ENCODE measurements around the gene PLCH1.

The PLCH1 gene

GRCh38 chr3:155744010-155744625 lies 753 bp downstream of the PLCH1 start:
- peak in 1 of 2 donors; percentile 33 for DNase-seq (ENCODE audit: low read depth in 2 of 2)

- no peak for DNase-seq (ENCODE audit: low read depth in 2 of 2)
Measured at GRCh38 chr3:155743606-155744005, 1.3 kb downstream of the PLCH1 start.

GRCh38 chr3:155742349-155742965 lies 2.4 kb downstream of the PLCH1 start:
- no peak for DNase-seq (ENCODE audit: low read depth in 2 of 2)

GRCh38 chr3:155741603-155742002 lies 3.3 kb downstream of the PLCH1 start:
- no peak for DNase-seq (ENCODE audit: low read depth in 2 of 2)

DNA sequence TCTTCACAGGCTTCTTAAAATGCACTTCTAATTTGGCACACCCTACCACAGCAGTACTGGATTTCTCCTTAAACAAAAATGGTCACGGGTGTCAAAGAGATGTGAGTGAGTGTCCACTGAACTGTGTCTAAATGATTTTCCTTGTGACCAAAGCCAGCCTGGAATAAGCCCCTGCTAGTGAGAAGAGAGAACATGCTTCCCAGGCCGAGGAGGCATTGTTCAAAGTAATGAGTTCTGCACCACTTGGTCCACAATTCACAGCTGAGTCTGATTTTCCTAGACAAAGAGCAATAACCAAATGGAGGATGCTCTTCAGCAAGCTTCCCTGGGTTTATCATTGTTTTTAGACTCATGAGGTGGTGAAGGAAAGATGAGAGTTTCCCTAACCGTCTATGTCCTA lies 3.8 kb downstream of the PLCH1 start:
- no peak for DNase-seq (ENCODE audit: low read depth in 2 of 2)

DNA sequence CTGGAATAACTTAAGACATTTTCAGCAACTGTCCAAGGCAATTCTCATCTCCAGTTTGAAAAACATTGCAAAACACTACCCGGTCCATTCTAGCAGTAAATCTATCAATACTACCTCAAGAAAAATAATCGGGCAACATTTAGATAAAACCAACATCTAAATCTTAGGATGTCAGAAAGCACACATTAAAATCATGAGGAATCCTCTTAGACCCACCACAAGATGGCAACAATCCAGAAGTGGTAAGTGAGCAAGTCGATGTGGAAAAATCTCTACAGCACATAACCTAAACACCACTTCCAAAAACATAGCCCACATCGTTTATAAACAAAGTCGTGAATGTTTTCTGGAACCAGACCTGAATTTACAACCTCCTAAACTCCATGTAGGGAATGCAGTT lies 5.7 kb downstream of the PLCH1 start:
- no peak for DNase-seq (ENCODE audit: low read depth in 2 of 2)

DNA sequence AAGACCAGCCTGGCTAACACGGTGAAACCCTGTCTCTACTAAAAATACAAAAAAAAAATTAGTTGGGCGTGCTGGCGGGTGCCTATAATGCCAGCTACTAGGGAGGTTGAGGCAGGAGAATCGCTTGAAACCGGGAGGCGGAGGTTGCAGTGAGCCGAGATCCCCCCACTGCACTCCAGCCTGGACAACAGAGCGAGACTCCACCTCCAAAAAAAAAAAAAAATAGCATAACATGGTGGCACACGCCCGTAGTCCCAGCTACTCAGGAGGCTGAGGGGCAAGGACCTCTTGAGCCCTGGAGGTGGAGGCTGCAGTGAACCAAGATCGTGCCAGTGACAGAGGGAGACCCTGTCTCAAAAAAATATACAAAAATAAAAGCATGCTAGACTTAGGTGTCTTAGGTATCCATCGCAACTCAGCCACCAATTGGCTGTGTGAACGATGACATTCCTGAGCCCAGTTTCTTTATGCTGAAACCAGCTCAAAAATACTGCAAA lies 6.2 kb downstream of the PLCH1 start:
- no peak for DNase-seq (ENCODE audit: low read depth in 2 of 2)

- no peak for DNase-seq (ENCODE audit: low read depth in 2 of 2)
Measured at GRCh38 chr3:155737844-155738460, 6.9 kb downstream of the PLCH1 start.

DNA sequence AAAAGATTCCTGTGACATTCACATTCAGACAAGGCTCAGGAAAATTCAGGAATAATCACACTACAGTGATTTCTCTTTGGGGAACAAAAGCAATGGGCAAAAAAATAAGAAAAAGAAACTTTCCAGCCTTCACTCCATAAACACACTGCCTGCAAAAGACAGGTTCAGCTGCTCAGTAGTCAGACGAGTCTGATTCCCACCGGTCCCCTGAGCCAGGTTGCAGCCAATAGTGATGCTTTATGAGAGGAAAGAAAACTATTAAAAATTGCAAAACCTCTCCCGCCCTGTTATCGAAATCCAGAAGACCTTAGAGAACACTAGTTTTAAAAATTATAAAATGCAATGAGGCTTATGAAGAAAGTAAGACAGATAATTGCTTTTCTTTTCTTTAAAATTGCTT lies 8.5 kb downstream of the PLCH1 start:
- DNase-seq (ENCODE audit: low read depth in 2 of 2) = no peak

GRCh38 chr3:155730843-155731242 lies 14.0 kb downstream of the PLCH1 start:
- no peak for DNase-seq (ENCODE audit: low read depth in 2 of 2)

- no peak for DNase-seq (ENCODE audit: low read depth in 2 of 2)
Measured at GRCh38 chr3:155727836-155728235, 17.0 kb downstream of the PLCH1 start.

DNA sequence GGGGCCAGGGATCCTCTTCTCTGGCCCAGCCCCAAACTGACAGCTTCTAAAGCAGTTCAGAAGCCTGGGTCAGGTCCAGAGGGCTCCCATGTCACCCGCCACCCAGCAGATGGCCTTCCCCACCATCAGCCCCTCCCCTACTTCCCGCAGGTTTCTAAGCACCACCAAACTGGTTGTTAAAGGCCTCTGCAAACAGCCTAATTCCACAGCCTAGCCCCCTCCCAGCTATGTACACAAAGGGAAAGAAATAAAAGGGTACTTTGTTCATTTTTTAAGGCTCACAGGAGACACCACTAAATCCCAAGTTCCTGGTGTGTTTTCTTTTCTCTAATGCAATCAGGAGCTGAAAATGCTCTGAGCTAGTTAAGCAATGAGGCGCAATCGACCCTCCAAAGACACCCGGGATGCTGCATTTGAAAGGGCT lies 30.6 kb downstream of the PLCH1 start:
- no peak for DNase-seq (ENCODE audit: low read depth in 2 of 2)

DNA sequence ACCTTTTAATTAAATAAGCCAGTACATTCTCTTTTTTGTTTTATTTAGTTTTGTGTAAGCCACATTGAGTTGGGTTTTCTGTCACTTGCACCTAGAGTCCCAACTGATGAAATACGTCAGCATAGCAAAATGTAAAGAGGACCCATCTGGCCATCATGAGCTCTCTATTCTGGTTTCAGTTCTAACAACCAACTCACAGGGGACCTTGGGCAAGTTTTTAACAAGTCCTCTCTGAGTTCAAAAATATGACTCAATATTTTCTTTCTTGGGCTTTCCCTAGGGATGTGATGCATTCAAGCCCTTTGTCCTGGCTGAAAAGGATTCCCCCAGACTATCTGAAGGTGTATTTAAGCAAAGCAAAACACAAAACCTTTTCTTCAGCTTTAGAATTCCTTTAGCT lies 32.9 kb downstream of the PLCH1 start:
- no peak for DNase-seq (ENCODE audit: low read depth in 2 of 2)

GRCh38 chr3:155704771-155705559 lies 39.9 kb downstream of the PLCH1 start:
- DNase-seq (ENCODE audit: low read depth in 2 of 2) = no peak

GRCh38 chr3:155704061-155704460 lies 40.8 kb downstream of the PLCH1 start:
- DNase-seq (ENCODE audit: low read depth in 2 of 2) = no peak

GRCh38 chr3:155702745-155703591 lies 41.9 kb downstream of the PLCH1 start:
- DNase-seq (ENCODE audit: low read depth in 2 of 2) = no peak

DNA sequence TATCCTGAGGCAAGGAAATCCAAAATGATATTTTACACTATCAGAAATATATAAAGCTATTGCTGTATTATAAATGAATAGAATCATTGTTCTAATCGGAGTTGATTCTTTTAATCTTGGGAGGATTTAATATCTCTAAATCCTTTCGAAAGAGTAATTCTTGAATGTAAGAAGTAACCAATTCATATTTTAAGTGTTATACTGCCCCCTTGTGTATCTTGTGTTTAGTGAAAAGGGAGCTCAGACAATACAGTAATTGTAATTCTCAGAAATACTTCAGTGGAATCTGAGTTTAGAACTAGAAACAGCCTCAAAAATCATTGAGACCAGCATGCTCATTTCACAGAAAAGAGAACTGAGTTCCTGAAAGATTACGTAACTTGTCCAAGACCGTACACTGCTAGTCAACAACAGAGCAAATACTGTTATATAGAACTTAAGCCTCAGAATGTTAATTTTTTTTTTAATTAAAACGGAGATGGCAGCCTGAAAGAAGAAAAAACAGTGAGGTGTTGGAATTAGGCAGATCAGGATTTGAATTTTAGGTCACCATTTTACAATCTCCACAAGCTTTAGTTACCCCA lies 42.9 kb downstream of the PLCH1 start:
- no peak for DNase-seq (ENCODE audit: low read depth in 2 of 2)

DNA sequence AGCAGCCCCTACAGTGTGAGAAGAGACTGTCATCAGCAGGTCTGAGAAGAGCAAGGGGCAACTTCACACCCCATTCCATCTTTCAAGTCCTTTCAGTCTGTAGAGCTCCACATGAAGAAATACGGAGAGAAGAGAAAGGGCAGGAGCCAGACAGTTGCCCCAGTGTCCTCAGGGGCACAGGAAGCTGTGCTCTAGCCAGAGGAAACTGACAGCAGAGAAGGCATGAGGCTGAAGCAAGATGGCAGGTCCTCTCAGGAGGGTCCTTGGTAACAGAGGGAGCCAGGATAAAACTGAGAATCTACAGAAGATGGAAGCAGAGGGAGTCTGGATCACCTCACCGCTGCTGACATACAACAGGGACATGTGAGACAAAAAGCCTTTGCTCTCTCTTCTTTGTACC lies 47.3 kb downstream of the PLCH1 start:
- no peak for DNase-seq (ENCODE audit: low read depth in 2 of 2)

DNA sequence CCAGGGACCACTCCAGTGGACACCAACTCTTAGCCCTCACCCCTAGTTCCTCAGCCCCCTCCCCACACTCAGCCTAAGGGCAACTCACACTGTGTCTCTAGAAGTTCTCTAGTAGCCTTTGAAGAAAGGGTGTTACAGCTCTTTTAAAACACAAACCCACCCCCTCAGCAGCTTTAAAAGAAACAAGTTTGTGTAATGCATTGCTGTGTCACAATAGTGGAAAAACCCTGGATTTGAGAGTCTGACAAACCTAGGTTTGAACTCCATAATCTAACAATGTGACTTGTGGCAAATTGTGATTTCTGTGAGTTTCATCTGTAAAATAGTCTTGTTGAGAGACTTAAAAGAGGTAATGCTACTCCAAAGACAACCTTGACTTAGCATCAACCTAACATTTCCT lies 54.0 kb downstream of the PLCH1 start:
- no peak for DNase-seq (ENCODE audit: low read depth in 2 of 2)

DNA sequence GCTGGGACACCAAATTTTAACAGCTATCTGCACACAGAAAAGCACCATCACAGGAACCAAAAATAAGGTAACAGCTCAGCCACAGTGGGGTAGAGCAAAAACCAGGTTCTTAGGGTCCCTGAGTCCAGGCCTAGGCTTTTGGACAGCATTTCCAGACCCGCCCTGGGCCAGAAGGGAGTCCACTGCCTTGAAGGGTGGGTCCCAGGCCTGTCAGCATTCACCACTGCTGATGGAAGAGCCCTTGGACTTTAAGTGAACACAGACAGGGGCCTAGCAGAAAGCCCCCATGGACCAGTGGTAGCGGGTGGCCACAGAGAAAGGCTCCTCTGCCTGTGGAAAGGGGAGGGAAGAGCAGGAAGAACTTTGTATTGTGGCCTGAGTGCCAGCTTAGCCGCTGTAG lies 56.4 kb downstream of the PLCH1 start:
- DNase-seq (ENCODE audit: low read depth in 2 of 2) = no peak

DNA sequence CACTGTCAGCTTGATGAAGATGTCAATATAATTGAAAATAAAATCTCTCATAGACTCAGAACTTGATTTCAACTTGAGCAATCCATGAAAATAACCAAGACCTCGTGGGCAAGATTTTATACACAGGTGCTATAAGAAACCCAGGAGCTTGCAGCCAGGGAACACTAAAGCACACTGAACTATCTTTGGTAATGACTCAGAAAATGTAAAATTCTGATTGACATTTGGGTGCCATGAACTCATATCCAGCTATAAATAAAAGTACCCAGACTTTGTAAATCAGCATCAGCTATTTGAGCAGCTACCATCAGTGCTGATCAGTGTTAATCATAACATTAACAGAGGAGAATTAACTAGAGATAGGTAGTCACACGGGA lies 61.5 kb downstream of the PLCH1 start:
- no peak for DNase-seq (ENCODE audit: low read depth in 2 of 2)
